Stimulated activated CD8-positive, alpha-beta memory T cell treated with anti-CD3 and anti-CD28 coated beads, Interleukin-15, amount 100 ng/mL, for 48 hours (primary cell): ENCODE measurements around the gene TSSC4.

Source experiments
- DNase-seq, 2 donors: peaks; one replicate each; pipeline ENCODE4 v3.0.0-alpha.2; 2020; ENCODE audit warnings: low read depth in 2 of 2

The TSSC4 gene

DNA sequence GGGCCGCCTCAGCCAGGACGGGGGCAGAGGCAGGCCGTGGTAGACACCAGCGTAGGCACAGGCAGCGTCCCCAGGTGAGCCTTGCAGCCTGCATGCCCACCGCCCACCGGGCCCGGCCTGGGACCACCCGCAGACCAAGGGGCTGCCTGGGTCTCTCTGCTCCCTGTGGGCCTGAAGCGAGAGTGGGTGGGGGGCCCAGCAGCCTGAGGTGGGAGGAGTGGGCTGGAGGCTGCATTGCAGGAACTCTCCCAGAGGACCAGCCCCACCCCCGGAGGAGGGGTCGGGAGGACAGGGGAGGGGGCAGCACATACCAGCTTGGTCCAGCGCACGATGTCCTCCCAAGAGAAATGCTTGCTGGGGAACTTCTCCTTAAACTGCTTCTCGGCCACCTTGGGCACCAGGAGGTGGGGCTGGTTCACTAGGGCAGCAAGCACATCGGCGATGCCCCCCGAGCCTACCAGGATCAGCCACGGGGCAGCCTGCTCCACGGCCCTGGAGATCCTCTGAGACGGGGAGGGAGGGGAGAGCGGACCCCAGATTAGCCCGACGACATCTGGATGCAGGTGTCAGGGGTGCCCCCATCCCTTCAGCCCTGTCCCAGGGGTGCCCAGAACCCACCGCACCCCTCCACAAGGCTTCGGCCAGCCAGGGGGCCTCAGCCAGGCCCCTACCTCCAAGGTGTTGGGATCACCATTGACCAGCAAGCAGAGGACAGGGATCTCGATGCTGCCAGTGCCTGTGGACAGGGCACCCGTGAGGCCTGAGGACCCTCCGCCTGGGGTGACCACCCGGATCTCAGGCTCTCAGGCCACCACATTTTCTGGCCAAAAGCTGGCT lies 17.5 kb downstream of the TSSC4 start:
- DNase-seq: no peak

DNA sequence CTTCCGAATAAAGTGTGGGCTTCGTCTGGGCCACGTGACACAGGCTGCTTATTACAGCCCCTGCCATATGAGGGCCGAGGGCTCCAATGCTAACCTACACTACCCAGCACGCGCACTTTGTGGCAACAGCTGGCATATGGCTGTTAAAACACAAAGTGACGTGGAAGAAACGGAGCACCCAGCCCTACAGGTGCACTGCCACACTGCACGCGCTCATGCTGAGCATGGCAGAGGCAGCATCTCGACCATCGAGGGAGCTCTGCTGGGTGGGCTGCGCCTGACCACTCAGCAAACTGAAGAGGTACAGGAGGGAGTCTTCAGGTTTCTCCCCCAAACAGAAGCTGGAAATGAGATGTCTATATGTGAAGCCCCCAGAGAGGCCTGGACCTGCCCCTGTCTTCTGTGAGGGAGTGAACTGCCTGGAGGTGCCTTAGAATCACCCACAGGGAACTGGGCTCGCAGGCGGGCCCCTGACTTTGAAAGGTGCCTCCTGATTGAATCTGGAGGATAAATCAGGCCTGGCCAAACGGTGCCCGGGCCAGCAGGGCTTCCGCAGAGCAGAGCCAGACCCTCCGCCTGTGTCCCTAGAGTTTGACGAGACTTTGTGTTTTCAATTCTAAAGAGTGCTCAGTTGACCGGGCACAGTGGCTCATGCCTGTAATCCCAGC lies 18.3 kb downstream of the TSSC4 start:
- no peak for DNase-seq

DNA sequence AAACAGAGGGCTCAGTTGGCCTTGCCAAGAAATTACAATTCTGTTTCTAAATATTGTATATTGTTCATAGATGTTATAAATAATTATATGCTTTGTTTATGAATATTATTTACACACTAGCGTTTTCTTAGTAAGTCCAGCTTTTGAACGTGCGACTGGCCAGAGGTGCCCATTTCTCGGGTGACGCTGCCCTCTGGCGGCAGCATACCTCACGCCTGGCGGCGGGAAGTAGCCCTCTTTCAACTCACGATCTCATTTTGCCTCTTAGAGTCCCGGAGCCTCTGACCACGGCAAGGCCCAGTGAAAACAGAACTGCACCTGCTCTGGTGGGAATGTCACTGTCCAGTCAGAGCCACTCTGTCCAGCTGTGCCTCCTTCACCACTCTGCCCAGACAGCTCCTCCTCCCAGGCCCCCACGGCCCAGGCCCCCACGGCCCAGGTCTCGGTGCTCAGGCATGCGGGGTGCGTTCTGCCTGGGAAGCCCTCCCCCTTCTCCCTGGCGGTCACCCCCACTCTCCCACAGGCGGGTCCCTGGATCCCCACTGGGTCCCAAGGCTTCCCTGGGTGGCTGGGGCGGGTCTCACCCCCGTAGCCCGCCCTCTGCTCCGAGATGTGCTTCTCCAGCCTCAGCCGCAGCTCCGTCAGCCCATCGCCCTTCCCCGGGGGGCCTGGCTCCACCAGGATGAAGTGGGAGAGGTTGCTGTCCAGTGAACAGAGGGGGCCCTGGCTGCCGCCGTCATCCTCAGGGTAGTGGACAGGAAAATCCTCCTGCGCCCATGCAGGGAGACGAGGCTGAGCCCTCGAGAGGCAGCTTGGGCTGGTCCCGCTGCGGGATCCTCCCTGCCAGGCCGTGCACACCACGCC lies 19.3 kb downstream of the TSSC4 start:
- peak; percentile 39 to 46 for DNase-seq

DNA sequence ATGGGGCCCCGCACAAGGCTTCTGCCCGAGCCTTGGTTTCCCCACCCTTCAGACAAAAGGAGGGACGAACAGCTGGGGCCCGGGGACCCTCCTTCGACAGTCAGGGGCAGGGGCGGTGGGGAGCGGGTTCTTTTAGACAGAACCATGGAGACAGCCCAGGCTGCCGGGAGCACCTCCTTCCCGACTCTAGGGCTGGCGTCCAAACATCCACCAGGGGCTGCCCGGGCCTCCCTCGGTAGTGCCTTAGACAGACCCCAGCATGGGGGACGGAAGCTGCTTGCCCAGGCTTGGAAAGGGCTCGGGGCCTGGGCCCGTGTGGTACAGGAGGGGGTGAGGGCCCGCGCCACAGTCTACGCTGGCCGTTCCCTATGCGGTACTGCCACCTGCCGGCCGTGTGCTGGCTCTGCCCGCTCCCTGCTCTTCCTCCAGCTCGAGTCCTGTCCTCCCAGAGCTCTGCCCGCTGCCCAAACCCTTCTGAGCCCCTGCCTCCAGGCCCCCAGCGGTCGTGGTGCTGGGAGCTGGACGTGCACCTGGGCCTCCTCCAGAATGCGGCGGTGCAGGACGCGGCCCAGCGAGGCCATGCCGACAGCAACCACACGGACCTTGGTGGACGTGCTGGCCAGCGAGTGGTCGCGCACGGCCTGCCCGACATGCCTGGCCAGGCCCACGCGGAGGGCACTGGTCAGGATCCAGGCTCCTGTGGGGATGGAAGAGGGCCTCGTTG lies 20.1 kb downstream of the TSSC4 start:
- peak in 1 of 2 donors; percentile 45 for DNase-seq

DNA sequence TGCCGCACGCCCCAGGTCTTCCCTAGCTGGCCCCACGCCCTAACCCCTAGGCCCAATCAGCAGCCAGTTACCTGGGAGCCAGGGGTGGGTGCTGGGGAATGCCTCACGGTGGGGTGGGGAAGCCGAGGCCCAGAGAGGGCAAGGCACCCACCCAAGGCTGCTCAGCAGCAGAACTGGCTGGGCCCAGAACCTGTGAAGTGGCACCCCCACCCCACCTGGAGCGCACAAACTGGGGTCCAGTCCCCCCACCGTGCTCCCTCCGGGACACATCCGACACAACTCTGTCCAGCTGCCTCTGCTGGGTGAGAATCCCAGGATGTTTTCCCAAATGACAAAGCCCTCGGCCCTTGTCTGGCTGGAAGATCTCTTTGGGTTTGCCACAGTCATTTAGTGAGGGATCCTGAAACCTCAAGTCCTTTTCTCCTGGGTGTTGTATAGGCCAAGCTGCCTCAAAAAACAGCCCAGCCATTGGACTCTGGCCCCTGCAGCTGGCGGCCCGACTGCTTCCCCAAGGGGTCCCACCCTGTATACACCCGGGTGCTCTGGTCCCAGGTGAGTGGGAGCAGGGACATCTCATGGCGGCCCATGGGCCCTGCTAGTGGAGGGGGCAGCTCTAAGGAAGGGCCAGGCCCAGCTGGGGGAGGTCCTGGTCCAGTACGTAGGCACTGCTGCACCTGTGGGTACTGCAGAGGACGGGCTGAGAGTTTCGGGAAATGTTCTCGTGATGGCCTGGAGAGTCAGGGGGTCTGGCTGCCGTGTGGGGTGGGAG lies 20.9 kb downstream of the TSSC4 start:
- DNase-seq: no peak

DNA sequence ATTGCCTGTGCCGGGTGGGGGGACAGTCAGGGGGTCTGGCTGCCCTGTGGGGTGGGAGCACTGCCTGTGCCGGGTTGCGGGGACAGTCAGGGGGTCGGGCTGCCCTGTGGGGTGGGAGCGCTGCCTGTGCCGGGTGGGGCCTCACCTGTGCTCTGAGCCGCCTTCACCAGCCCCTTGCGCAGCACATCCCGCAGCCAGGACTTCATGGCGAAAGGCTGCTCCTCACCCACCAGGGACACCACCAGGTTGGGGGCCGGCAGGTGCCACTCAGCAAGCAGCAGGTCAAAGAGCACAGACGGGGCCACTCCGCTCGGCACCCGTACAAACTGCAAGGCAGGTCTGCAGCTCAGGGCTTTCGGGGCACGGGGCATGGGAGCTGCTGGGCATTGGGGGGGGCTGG lies 21.4 kb downstream of the TSSC4 start:
- DNase-seq: no peak

DNA sequence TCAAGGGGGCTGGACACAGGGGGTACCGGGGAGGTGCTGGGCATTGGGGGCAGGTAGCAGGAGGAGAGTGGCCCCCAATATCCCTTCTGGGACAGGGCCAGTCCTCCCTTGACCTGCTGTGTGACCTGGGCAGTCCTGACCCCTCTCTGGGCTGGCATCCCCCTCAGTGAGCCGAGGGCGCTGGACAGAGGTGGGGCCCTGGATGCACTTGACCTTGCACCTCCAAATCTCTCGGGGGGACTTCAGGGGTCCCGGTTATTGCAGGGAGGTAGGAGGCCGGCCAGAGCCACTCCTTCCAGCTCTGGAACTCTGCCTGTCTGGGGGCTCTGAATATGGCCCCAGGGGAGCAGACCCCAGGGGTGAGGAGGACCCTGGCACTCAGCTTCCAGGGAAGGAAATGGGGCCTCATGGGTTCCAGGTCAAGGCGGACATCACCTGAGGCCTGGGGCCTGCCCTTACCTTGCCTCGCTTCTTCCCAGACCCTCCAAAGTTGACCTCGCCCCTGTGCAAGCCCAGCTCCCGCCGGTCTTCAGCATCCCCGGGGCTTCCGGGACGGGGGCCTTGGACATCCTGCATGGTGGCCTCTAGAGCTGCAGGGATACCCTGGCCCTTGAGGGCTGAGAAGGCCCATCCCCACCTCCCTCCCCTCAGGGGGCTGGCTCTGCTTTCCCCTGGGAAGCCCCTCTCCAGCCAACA lies 22.1 kb downstream of the TSSC4 start:
- DNase-seq: no peak

DNA sequence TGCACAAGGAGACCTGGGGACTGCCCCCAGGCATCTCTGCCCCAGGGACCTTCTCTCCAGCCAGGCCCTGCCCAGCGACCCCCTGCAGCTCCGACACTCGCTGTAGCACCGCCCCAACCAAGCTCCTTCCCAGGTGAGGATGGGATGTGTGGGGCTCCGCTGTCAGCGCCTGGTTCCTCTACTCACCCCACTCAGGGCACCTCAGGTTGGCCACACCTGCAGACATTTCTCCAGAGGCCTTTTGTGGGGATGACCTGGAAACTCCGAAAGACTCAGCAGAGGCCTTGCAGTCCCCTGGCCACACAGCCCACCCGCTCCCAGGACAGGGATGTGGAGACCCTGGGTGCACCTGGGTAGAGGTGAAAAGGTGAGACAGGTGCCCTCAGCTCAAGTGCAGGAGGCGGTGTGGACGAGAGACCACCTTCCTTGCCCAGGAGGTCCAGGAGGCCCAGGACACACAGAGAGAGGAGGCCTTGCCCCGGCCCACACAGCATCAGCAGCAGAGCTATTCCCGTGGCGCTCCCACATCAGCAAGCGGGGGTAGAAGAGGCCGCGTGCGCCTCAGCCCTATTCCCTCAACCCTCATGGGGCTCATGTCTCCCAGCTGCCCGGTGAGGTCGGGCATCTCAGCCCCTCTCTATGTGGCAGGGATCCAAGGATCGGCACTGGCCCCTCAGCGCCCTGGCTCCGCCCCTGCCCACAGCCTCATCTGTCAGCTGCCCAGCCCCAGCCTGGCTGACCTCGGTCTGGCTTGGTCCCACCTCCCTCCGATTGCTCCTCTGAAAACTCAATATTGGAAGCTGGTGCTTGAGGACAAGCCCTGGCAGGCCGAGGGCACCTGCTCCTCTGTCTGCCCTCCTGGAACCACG lies 22.8 kb downstream of the TSSC4 start:
- no peak for DNase-seq

DNA sequence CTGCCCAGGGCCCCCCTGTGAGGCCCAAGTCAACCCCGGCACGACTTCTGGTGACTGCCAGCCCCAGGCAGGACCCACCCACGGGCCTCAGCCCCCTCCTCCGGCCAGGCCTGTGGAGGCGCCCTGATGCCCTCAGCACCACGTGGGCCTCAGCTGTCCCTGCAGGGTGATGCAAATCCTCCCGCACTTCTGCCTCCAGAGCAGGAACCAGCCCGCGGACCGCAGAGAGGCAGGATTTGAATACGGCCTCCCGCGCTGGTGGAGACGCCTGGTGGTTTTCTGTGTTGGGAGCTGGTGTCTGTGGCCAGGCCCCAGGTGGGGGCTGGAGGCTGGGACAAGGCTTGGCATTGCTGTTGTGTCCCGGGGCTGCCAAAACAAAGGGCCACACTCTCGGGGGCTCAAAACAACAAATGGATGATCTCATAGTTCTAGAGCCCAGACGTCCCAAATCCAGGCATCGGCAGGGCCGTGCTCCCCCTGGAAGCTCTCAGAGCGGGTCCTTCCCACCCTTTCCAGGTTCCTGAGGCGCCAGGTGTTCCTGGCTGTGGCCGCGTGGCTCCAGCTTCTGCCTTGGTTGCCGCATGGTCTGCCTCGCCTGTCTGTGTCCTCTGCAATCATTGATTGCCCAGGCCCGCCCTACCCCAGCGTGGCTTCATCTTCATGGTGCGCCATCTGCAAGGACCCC lies 24.4 kb downstream of the TSSC4 start:
- DNase-seq: no peak

DNA sequence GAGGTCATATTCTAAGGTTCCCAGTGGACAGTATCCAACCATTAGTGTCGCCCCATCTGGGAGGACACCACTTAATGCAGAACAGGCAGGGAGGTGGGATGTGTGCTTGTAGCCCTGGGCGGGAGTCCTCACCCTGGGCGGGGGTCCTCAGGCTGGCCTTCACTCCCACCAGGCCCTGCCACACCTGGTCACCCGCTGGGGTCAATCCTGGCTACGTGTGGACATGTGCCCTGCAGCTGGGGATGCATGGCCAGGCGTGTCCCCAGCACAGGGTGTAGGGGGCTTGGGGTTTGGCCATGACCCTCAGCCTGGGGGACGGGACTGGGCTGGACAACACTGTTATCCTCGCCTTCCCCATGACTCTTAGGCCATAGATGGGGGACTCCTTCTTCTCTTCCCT lies 25.0 kb downstream of the TSSC4 start:
- no peak for DNase-seq

DNA sequence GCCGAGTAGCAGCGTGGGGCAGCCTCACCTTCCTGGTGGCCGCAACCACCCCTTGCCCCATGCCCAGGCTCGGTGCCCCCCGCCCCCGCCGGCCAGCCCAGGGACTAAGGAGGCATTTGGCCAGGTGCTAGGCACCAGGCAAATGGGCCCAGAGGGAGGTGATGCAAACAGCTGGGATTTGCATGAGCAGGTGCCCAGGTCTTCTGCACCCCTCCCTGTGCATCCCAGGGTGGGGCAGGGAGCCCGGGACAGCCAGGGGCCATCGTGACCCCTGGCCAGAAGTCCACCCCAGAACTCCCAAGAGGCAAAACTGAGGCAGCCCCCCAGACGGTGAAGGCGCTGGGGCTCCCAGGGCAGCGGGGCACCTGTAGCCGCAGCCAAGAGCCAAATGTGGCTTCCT lies 25.7 kb downstream of the TSSC4 start:
- DNase-seq: no peak

DNA sequence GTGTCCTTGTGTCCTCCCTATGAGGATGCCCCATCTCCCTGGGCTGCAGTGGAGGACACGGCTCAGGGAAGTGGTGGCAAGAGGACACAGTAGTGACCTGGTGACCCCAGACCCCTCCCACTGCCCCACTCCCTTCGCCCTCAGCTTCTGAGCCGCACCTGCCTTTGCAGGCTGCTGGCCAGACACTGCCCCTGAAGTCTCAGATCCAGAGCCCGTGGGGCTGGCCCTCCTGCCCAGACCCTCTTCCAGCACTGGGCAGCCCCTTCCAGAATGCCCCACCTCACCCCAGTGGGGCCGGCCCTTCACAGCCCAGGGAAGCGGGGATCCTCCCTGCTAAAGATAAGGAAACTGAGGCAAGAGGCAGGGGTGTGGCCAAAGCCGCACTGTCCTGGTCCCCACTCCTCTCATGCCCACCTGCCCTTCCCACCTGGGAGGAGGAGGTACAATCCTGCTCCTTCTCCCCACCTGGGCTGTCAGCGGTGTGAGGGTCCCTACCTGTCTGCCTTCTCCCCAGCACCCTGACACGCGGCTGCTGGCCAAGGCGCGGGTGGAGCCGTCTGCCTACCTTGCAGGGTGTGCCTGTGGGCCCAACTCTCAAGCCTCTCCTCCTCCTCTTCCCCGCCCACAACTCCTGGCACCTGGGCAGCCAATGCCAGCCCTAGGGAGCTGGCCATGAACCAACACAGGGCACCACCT lies 26.4 kb downstream of the TSSC4 start:
- DNase-seq: no peak

DNA sequence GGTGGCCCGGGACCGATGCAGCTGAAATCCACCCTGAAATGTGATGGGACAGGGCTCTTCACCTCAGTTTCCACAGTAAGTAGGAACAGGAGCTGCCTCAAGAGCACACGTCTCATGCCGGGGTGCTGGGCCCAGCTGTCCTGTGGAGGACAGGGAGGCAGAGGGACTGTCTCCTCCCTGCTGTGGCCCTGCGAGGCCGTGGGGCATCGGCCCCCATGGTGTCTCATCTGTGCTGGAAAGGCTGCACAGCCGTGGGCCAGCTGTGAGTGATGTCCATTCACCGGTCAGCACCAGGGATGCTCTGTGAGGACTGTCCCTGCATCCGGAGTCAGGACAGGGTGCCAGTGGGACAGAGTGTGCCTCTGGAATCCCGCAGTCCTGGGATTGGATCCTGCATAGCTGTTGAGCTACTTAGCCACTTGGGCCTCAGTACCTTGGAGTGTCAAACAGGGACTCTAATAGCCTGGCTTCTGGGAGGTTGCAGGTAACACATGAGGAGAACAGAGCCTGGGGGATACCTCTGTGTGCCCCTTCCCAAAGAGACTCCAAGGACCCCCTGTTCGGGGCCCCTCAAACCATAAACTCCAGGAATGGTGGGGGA lies 27.3 kb downstream of the TSSC4 start:
- no peak for DNase-seq

DNA sequence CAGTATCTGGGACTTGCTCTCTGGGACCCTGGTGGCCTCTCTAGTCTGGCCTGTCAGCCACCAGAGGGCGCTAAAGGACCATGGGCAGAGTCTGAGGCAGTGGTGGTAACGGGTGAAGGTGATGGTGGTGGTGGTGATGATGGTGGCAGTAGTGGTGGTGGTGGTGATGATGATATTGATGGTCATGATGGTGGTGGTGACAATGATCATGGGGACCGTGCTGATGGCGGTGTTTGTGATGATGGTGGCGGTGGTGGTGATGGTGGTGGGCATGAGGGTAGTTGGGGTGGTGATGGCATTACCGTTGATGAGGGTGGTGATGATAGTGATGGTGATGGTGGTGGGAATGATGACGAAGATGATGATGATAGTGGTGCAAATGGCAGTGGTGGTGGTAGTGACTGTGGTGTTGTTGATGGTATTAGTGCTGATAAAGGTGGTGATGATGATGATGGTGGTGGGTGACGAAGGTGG lies 27.8 kb downstream of the TSSC4 start:
- DNase-seq: peak; percentile 58 to 67

DNA sequence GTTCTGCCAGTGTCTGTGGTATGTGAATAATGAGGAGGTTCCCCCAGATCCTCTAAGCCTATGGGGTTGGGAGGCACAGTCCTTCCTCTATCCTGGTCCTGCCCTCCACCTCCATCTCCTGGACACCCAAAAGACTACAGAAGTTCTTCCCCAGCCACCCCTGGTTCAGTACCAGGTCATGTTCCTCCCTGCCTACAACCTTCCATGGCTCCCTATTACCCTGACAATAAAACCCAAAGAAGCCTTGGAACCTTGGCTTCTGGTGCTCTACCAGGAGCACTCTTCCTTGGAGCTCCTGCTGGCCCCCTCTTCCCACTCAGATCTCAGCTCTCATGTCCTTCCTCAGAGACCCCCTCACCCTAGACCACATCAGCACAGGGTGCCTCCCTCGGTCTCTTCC lies 30.8 kb downstream of the TSSC4 start:
- no peak for DNase-seq

DNA sequence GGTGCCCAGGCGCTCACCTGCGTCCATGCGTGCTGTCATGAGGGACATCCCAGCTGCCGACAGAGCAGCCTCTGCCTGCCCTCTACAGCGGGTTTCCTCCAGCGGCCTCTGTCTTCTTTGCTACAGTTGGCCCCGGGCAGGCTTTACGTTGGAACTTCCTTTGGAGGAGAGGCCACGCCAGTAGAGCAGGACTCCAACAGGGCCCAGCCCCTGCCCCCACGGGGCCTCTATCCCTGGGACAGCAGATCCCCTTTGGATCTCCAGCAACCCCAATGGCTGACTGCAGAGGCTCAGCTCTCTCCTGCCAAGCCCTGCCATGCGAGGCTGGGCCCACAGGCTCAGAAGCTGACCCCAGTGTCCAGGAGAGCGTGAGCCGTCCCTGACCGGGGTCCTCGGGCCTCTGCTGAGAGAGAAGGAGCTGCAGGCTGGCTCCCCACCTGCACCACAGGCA lies 31.6 kb downstream of the TSSC4 start:
- DNase-seq: no peak

DNA sequence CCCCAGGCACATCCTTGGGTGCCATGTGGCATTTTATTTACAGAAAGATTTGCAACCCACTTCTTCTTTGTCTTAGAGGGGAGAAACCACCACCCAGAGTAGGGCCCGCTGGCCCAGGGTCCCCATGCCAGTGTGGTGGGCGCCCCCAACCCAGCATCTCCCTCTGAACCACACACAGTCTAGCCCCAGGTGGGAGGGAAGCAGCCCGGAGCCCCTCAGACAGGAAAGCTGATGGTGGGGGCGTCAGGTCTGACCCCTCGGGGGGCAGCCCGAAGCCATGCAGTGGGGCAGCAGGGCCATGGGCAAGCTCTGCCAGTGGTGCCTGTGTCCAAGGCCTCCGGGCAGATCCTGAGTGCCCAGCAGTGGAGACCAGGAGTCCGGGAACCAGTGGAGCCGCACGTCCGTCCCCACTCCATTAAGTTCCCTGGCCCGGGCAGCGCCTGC lies 32.1 kb downstream of the TSSC4 start:
- DNase-seq: no peak
